ENCODE results near the gene PPIG. TPM values are rescaled to one million over a fixed set of nuclear protein-coding genes. Genes with fewer than 3 reads are reported as not detected.

Gene PPIG
- total RNA-seq, 2 experiments from 2014 or later = 83.4 to 87.8 TPM

- ChIA-PET POLR2A (no interaction called here), CTCF (no interaction called here)
- Mint-ChIP-seq H3K27me3 (no peaks in the 10 kb centered on the region), H3K9me3 (peaks cover 5% of the 10 kb centered on the region), H3K4me1 (ENCODE audit: low read depth) (no peaks in the 10 kb centered on the region), H3K36me3 (ENCODE audit: low read depth) (peaks cover 24% of the 10 kb centered on the region), H3K27ac (no peak overlapping the region), H3K4me3 (no peak overlapping the region)
- no peak for ATAC-seq (ENCODE audit: poor library complexity)
- H3K4me1 ChIP-seq (ENCODE audit: insufficient read depth, low read length) = no peaks in the 10 kb centered on the region
- peaks cover 39% of the 10 kb centered on the region for H3K36me3 ChIP-seq (ENCODE audit: insufficient read depth, low read length)
- H3K27me3 ChIP-seq (ENCODE audit: control insufficient read depth in 1 of 2, insufficient read depth in 2 of 2, low read length in 2 of 2) = no peaks in the 10 kb centered on the region
- H3K9me3 ChIP-seq (ENCODE audit: control insufficient read depth in 1 of 2, insufficient read depth in 1 of 2, low read length in 2 of 2) = no peaks in the 10 kb centered on the region
- no peak for DNase-seq
- intact Hi-C loops (cut with DNase I, micrococcal nuclease) = no loop called here
- no peak overlapping the region for H3K27ac ChIP-seq (ENCODE audit: low read depth in 1 of 2, low read length in 2 of 2)
- H3K4me3 ChIP-seq (ENCODE audit: low read length) = no peak overlapping the region
- TF ChIP-seq CTCF (IDR thresholded peaks at IDR 0.05) = no peak
These were observed 56.0 kb downstream of the PPIG start for GRCh38 chr2:169640104-169640503.

- H3K36me3 ChIP-seq (ENCODE audit: insufficient read depth, low read length) = peaks cover 25% of the 10 kb centered on the region
- H3K4me1 ChIP-seq (ENCODE audit: insufficient read depth, low read length) = no peaks in the 10 kb centered on the region
- no peak overlapping the region for H3K4me3 Mint-ChIP-seq
- no peaks in the 10 kb centered on the region for H3K9me3 ChIP-seq (ENCODE audit: control insufficient read depth in 1 of 2, insufficient read depth in 1 of 2, low read length in 2 of 2)
- CTCF ChIA-PET = no interaction called here
- H3K27ac Mint-ChIP-seq = no peak overlapping the region
- POLR2A ChIA-PET = interaction anchor here (0.7 kb wide), 1 partner anchor 56 kb away, joined by 3 read pairs; no protein-coding TSS in a partner anchor
- H3K27me3 ChIP-seq (ENCODE audit: control insufficient read depth in 1 of 2, insufficient read depth in 2 of 2, low read length in 2 of 2) = no peaks in the 10 kb centered on the region
- DNase-seq = no peak
- H3K9me3 Mint-ChIP-seq = peaks cover 7% of the 10 kb centered on the region
- no peak overlapping the region for H3K27ac ChIP-seq (ENCODE audit: low read depth in 1 of 2, low read length in 2 of 2)
- no peaks in the 10 kb centered on the region for H3K4me1 Mint-ChIP-seq (ENCODE audit: low read depth)
- ATAC-seq (ENCODE audit: poor library complexity) = no peak
- intact Hi-C loops (cut with DNase I, micrococcal nuclease) = no loop called here
- H3K27me3 Mint-ChIP-seq = no peaks in the 10 kb centered on the region
- H3K4me3 ChIP-seq (ENCODE audit: low read length) = no peak overlapping the region
- H3K36me3 Mint-ChIP-seq (ENCODE audit: low read depth) = peaks cover 24% of the 10 kb centered on the region
- no peak for TF ChIP-seq CTCF (IDR thresholded peaks at IDR 0.05)
These were observed 57.3 kb downstream of the PPIG start for GRCh38 chr2:169641464-169641863.

GRCh38 chr2:169644173-169644572 is 60.0 kb downstream of the PPIG start:
- no peaks in the 10 kb centered on the region for H3K4me1 Mint-ChIP-seq (ENCODE audit: low read depth)
- no peaks in the 10 kb centered on the region for H3K27me3 Mint-ChIP-seq
- no peaks in the 10 kb centered on the region for H3K27me3 ChIP-seq (ENCODE audit: control insufficient read depth in 1 of 2, insufficient read depth in 2 of 2, low read length in 2 of 2)
- TF ChIP-seq CTCF (IDR thresholded peaks at IDR 0.05) = no peak
- ChIA-PET CTCF (no interaction called here), POLR2A (interaction anchor here (0.9 kb wide), 1 partner anchor 1355 kb away, joined by 4 read pairs; no protein-coding TSS in a partner anchor)
- no peak overlapping the region for H3K4me3 ChIP-seq (ENCODE audit: low read length)
- no peak overlapping the region for H3K27ac ChIP-seq (ENCODE audit: low read depth in 1 of 2, low read length in 2 of 2)
- H3K36me3 Mint-ChIP-seq (ENCODE audit: low read depth) = peaks cover 12% of the 10 kb centered on the region
- DNase-seq (no peak), ATAC-seq (ENCODE audit: poor library complexity) (no peak)
- H3K9me3 ChIP-seq (ENCODE audit: control insufficient read depth in 1 of 2, insufficient read depth in 1 of 2, low read length in 2 of 2) = no peaks in the 10 kb centered on the region
- H3K36me3 ChIP-seq (ENCODE audit: insufficient read depth, low read length) = peaks cover 6% of the 10 kb centered on the region
- no peak overlapping the region for H3K27ac Mint-ChIP-seq
- intact Hi-C loops (cut with DNase I, micrococcal nuclease) = no loop called here
- peaks cover 7% of the 10 kb centered on the region for H3K9me3 Mint-ChIP-seq
- H3K4me1 ChIP-seq (ENCODE audit: insufficient read depth, low read length) = no peaks in the 10 kb centered on the region
- no peak overlapping the region for H3K4me3 Mint-ChIP-seq

All from CD4-positive, alpha-beta T cell (primary cell).